ENCODE data around the gene CEACAM16.

DNA sequence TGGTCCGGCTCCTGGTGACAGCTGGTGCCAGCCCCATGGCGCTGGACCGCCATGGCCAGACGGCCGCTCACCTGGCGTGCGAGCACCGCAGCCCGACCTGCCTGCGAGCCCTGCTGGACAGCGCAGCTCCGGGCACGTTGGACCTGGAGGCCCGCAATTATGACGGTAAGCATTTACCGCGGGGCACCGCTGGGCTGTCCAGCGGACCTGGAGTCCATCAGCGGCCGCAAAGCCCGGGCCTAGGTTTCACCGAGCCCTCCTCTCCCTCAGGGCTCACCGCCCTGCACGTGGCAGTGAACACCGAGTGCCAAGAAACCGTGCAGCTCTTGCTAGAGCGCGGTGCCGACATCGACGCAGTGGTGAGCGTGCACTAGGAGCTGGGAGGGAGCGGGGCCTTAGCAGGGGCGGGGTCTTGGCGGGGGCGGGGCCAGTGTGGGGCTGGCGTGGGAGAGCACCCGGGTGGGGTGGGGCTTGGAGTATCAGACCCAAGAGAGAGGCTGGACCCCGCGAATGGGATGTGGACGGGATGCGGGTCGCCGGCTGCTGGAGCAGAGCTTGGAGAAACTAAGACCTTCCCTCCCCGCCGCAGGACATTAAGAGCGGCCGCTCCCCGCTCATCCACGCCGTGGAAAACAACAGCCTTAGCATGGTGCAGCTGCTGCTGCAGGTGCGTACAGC is 58.2 kb downstream of the CEACAM16 start:
- TF ChIP-seq, protein P1, sequence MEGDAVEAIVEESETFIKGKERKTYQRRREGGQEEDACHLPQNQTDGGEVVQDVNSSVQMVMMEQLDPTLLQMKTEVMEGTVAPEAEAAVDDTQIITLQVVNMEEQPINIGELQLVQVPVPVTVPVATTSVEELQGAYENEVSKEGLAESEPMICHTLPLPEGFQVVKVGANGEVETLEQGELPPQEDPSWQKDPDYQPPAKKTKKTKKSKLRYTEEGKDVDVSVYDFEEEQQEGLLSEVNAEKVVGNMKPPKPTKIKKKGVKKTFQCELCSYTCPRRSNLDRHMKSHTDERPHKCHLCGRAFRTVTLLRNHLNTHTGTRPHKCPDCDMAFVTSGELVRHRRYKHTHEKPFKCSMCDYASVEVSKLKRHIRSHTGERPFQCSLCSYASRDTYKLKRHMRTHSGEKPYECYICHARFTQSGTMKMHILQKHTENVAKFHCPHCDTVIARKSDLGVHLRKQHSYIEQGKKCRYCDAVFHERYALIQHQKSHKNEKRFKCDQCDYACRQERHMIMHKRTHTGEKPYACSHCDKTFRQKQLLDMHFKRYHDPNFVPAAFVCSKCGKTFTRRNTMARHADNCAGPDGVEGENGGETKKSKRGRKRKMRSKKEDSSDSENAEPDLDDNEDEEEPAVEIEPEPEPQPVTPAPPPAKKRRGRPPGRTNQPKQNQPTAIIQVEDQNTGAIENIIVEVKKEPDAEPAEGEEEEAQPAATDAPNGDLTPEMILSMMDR (IDR thresholded peaks at IDR 0.05; ENCODE audit: poor library complexity, severe bottlenecking), result no peak
- TF ChIP-seq TAF1 (IDR thresholded peaks at IDR 0.05; ENCODE audit: low read depth), result no peak
- TF ChIP-seq RAD21 (conservative IDR thresholded peaks at IDR 0.05), result no peak
- no peak for TF ChIP-seq EP300 (conservative IDR thresholded peaks at IDR 0.05; ENCODE audit: poor library complexity, severe bottlenecking)
- no peak for TF ChIP-seq EZH2 (IDR thresholded peaks at IDR 0.05; ENCODE audit: borderline replicate concordance, insufficient read depth, low read length, poor library complexity, severe bottlenecking)
- TF ChIP-seq POLR2AphosphoS5 (IDR thresholded peaks at IDR 0.05), result no peak
- TF ChIP-seq, protein P2, sequence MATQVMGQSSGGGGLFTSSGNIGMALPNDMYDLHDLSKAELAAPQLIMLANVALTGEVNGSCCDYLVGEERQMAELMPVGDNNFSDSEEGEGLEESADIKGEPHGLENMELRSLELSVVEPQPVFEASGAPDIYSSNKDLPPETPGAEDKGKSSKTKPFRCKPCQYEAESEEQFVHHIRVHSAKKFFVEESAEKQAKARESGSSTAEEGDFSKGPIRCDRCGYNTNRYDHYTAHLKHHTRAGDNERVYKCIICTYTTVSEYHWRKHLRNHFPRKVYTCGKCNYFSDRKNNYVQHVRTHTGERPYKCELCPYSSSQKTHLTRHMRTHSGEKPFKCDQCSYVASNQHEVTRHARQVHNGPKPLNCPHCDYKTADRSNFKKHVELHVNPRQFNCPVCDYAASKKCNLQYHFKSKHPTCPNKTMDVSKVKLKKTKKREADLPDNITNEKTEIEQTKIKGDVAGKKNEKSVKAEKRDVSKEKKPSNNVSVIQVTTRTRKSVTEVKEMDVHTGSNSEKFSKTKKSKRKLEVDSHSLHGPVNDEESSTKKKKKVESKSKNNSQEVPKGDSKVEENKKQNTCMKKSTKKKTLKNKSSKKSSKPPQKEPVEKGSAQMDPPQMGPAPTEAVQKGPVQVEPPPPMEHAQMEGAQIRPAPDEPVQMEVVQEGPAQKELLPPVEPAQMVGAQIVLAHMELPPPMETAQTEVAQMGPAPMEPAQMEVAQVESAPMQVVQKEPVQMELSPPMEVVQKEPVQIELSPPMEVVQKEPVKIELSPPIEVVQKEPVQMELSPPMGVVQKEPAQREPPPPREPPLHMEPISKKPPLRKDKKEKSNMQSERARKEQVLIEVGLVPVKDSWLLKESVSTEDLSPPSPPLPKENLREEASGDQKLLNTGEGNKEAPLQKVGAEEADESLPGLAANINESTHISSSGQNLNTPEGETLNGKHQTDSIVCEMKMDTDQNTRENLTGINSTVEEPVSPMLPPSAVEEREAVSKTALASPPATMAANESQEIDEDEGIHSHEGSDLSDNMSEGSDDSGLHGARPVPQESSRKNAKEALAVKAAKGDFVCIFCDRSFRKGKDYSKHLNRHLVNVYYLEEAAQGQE (IDR thresholded peaks at IDR 0.05; ENCODE audit: borderline replicate concordance), result no peak
